HG02970 (cell line): ENCODE measurements around the gene HOXD3.

Source experiments
- ATAC-seq: cut with Tn5 transposase; IDR thresholded peaks from one replicate; pipeline ENCODE4 v1.9.1; 2021; ENCODE audit warnings: mild to moderate bottlenecking, moderate library complexity, moderate number of reproducible peaks; ENCODE audit not compliant: unreplicated experiment, low FRiP score

HOXD3 gene

DNA sequence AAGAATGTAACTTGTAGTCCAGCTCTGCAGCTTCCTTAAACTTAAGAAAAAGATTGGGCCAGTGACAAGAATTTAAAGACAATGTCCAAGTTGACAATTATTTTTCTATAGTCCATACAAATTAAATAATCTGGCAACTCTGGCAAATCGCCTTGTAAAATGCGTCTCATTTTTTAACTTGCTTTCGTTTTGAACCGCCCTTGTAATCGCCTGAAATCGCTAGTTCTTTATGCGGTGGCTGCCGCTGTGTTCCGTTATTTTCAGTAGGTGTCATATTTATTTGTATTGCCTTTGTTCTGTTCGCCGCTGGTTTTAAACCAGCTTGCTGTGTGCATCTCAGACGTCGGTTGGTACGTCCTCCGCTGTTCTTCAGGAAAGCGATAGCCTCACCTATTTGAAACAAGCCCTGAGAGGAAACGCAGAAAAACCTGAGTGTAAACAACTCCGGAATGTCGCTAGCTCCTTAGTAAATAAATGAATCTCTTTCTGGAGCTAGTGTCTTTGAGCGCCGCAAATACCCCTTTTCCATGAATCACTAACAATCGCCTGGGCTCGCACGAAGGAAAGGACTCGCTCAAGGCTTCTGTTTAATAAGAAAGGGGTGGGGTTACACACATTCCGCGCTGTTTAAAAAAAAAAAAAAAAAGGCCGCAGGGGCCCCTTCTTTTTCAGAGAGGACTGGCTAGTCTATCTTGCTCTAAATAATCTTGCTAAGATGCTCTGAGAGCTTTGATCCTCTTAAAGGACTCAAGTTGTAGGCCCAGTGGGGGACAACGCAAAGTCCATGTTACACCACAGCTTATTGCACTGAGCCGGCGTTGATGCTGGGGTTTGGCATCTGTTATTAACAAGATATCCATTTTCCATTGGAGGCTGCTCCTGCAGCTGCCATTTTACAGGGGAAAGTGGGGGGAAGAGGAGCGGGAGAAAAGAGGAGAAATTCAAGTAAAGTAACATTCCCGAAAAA lies 24.6 kb upstream of the HOXD3 start:
- no peak for ATAC-seq

DNA sequence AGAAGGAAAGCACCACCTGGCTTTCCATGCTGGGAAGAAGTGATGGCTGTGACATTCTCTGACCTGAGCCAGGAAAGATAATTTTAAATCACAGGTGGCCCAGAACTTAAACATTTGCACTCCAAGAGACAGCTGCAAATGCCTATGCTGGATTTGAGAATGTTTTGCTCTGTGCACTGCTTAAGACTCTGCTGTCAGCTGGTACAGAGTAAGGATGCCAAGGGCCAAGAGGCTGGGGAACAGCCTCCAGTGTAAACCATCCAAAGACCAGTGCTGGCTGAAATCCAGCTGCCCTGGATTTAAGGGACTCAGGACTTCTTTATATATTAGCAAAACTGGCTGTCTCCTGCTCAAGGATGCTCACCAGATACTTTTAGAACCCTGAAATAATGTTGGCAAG lies 23.7 kb upstream of the HOXD3 start:
- ATAC-seq = no peak

GRCh38 chr2:176134035-176134434 lies 23.1 kb upstream of the HOXD3 start:
- ATAC-seq = no peak

DNA sequence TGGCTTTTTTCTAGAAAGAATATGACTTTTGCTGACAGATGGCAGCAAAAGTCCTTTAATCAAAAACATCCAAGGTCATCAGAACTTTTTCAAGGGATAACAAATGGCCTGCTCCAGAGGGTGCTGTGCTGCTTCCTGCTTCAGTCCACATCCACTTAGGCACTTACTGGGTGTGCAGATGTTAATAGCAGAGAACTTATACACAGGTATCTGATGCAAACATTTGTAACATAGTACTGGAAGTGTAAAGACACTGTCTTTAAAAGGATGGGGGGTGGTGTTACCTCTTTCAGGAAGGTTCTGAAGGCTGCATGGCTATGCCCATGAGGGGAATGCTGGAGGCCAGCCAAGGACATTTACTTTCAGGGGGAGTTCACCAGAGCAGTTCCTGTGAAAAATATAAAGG lies 22.1 kb upstream of the HOXD3 start:
- no peak for ATAC-seq

DNA sequence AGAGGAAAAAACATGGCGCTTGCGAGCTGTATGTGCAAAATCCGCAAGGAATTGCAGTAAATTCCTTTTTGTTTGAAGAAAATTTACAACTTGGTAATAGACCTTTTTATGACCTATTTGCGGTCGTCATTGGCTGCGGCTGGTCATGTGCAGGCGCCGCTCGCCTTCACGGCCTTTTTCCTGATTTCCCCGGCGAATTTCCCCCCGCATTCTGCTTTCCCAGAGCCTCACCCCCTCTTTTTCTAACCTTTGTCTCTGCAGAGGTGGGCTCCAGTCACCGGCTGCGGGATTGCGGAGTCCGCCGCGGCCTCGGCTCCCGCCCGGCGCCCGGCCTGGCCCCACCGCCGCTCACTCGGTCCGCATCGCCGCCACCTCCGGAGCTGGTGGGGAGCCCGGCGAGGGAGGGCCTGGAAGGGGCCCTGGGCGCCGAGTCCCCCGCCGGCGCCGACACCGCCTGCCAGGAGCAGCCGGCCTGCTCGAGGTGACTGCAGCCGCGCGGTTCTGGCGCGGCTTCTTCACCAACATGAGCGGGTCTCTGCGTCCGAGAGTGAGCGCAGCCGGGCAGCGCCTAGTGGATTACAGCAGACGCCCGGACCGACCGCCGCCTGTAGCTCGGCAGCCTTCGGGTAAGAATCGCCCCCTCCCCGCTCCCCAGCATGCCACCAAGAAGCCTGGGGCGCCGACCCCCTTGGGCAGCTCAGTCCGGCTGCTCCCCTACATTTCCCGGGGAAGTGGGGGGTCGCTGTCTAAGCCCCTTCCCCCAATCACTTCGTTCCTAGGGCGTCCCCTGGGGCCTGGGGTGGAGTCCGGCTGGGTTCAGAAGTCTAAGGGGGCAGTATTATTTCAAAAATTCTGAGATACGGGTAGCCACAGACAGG lies 20.5 kb upstream of the HOXD3 start:
- no peak for ATAC-seq

DNA sequence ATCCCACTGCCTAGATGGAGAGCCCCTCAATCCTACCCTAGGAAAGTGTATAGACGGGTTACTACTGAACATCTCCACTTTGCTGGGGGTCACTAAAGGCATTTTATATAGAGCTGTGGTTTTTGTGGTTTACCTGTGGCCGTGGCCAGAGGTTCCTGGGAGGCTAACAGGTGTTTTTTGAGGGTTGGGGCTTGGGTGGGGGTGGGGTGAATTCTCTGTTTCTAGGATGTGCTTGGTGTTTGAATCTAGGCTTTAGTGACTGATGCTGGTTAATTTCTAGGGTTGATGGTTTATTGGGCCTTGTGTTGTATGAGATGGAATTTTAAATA lies 19.9 kb upstream of the HOXD3 start:
- ATAC-seq = no peak

- ATAC-seq = no peak
Measured at GRCh38 chr2:176137906-176138305, 19.2 kb upstream of the HOXD3 start.

DNA sequence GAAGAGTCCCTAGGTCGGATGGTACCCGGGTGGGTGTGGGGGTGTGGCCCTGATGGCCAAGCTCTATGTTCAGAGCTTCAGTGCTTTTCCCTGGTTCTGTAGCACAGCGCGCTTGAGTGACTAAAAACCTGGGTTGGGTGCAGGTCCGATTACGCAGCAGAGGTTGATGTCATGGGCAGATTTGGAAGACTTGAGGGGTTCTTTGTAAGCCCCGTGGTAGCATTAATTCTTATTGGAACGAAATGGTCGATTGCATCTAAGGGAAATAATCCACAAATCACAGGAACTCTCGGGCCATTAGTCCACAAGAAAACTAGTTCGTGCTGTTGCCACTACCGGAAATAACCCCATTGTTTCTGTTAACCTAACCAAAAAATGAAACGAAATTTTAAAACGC lies 18.6 kb upstream of the HOXD3 start:
- no peak for ATAC-seq

DNA sequence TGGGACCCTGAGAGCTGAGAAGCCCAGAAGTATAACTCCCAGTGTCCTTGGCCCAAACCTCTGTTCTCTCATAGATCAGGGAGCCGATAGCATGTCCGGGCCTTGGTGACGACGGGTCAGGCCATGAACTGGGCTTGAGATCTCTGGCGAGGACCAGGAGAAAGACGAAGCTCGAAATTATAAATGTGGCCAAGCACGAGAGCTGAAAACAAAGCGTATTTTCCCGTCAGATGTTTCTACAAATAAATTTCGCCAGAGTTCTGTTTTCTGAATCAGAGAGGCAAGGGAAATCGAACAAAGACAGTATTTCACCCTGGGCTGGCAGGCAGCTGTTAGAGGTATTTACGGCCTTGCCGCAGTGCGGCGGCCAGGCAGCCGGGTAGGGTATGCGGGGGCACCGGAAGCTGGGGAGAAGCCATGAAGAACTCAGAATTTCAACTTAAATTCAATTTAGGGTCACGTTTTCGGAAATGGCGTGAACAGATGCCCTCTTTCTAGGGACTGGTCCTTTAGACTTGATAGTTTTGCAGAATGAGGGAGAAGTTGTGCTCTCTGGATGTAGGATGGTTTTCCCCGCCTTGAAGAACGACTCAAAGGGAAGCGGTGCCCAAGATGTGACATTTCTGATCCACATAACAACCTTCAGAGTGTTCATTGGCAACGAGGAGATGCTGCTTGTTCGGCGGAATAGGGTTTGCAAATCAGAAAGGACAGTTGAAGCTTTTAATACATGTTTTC lies 18.0 kb upstream of the HOXD3 start:
- ATAC-seq = no peak

- ATAC-seq = no peak
Measured at GRCh38 chr2:176139661-176140512, 17.2 kb upstream of the HOXD3 start.

- ATAC-seq = peak; percentile 93
Measured at GRCh38 chr2:176140513-176141317, 16.4 kb upstream of the HOXD3 start.

DNA sequence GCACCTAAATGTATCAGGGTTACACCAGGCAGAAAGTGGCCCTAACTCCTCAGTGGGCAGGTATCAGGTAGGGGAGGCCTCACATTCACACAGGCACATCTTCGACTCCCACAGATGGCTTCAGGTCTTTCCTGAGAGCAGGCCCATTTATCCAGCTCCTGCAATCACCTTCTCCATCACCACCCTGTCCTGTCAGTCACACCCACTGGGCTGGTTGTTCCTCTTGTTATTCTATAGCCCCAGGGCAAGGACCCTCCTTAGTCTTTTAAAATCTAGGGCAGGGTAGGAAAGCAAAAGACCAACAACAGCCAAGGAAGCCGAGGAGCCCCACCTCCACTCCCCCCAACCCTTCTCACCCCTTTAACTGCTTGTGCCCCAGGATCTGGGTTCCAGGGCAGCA lies 14.8 kb upstream of the HOXD3 start:
- ATAC-seq = no peak

- ATAC-seq = no peak
Measured at GRCh38 chr2:176145085-176145969, 11.8 kb upstream of the HOXD3 start.

DNA sequence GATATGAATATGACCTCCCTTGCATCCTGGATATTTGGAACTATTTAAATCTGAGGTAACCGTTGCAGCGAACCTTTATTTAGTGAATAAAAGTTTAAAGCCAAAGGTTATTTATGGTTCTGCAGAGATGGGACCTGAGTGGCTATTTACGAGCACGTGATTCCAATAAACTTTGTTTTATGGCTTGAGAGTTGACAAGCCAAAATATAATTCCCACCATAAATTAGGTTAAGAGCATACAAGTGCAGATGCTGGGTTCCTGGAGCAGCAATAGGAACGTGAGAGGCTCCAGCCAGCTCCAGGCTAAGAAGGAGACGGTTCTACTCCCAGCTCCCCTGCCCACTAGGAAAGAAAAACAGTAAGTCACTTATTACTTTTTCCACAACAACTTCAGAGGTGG lies 11.0 kb upstream of the HOXD3 start:
- ATAC-seq = no peak

DNA sequence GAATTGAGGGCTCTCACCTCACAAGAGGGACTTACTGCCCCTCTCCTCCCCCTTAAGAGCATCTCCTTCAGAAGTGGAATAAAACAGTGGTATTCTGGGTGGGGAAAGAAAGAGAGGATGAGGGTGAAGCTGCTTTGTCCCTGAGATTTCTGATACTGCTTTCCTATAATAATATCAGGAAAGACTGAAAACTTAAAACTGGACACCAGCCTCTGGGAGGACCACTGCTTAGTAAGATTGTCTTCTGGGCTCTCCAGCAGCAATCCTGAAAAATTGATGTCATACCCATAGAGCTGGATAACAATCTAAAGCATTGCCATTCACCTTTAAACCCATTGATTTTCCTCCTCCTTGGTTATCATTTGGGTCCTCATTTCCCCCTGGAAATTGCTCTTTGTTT lies 10.5 kb upstream of the HOXD3 start:
- ATAC-seq = no peak

GRCh38 chr2:176147210-176147799 lies 9.8 kb upstream of the HOXD3 start:
- no peak for ATAC-seq

DNA sequence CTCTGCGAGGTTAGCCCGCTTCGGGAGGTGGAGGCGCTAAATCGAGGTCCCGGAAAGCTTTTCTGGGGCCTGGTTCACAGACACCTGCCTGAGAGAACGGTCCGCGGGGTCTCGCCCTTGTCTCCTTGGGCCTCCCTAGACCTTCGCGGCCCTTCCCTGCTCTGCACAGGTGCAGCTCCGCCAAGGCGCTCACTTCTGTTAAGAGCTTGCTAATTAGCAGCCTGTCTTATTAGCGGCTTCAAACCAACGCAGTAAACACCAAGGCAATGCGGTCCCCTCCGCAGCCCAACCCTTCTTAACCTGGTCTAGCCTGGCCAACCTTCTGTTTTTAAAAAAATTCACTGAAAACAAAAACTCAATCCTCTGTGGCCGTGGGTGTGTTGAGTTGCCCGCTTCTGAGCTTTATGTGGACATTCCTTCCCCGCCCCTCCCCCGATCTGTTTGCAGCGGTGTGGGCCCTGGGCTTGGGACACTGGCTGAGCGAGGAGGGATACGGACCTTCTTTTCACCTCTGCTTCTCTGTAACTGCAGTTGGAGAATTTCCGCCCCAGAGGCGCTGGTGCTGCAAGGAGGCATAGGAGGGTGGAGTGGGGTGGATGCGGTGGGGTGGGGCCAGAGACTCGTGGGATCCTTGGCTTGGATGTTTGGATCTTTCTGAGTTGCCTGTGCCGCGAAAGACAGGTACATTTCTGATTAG lies 9.2 kb upstream of the HOXD3 start:
- no peak for ATAC-seq
